BJ (cell line): ENCODE measurements around the gene SRPX. TPM values are rescaled to one million over a fixed set of nuclear protein-coding genes. Genes with fewer than 3 reads are reported as not detected.

Source experiments
- CTCF ChIA-PET: fragments of 350-600 bp; formaldehyde crosslinking; extraction: SDS; loops from one replicate; lab custom pipeline; 2021; ENCODE audit warnings: antibody characterized with exemption, inconsistent platforms; lab: Yijun Ruan, JAX
- POLR2A ChIA-PET: fragments of 300-600 bp; sonication (Branson Sonifier 250); formaldehyde crosslinking; extraction: SDS; loops from one replicate; lab custom pipeline; 2021; ENCODE audit warnings: antibody characterized with exemption; lab: Charles Lee
- DNase-seq: peaks from one replicate; pipeline ENCODE4 v3.0.0-alpha.2; 2011; ENCODE audit warnings: low read depth
- H3K27me3 ChIP-seq: 2 replicates; pipeline ENCODE4 v1.6.0; 2011; ENCODE audit warnings: low read length; ENCODE audit not compliant: control insufficient read depth, insufficient read depth
- H3K36me3 ChIP-seq: 2 replicates; pipeline ENCODE4 v1.5.1; 2011; ENCODE audit warnings: low read length; ENCODE audit not compliant: control insufficient read depth, insufficient read depth
- H3K4me3 ChIP-seq: 2 replicates; pipeline ENCODE4 v1.5.1; 2011; ENCODE audit warnings: low read depth, mild to moderate bottlenecking, control low read depth, low read length
- CTCF ChIP-seq: IDR thresholded peaks from 2 replicates; pipeline ENCODE4 v1.5.1; 2011; ENCODE audit warnings: low read depth, mild to moderate bottlenecking, control low read depth, inconsistent platforms, low read length, moderate library complexity; ENCODE audit not compliant: insufficient read depth
- polyA plus RNA-seq: library from polyadenylated mRNA; depleted of rRNA; stranded (reverse); fragments of >200 nt; gene quantifications from 2 replicates; pipeline ENCODE4 v1.2.3, GENCODE V29; 2011

Gene SRPX
- polyA plus RNA-seq, 1 experiment, result 48.2 TPM

- Histone ChIP-seq H3K36me3 (no peaks in the 10 kb centered on the region), H3K27me3 (no peaks in the 10 kb centered on the region), H3K4me3 (no peak overlapping the region)
- POLR2A ChIA-PET, result interaction anchor here (0.6 kb wide), 1 partner anchor 103 kb away, joined by 7 read pairs; no protein-coding TSS in a partner anchor
- CTCF ChIA-PET, result interaction anchor here (0.6 to 1.6 kb wide), 3 partner anchors 124 to 244 kb away, joined by 3 to 6 read pairs (median 4); partner anchors contain the start of gene RPGR
- no peak for TF ChIP-seq CTCF
- DNase-seq, result no peak
Observed at GRCh38 chrX:38170556-38170955, 50.1 kb downstream of the SRPX start.

GRCh38 chrX:38166478-38167083 lies 54.1 kb downstream of the SRPX start:
- DNase-seq, result no peak

GRCh38 chrX:38165023-38165422 lies 55.6 kb downstream of the SRPX start:
- no peak for DNase-seq
- no peak for TF ChIP-seq CTCF
- CTCF ChIA-PET, result no interaction called here
- Histone ChIP-seq H3K27me3 (no peaks in the 10 kb centered on the region), H3K4me3 (no peak overlapping the region), H3K36me3 (no peaks in the 10 kb centered on the region)
- POLR2A ChIA-PET, result no interaction called here

More at GRCh38 chrX:38166478-38167083, 54.1 kb downstream of the SRPX start:
- H3K4me3 ChIP-seq, result no peak overlapping the region
- POLR2A ChIA-PET, result no interaction called here
- CTCF ChIA-PET, result interaction anchor here (0.7 to 2.6 kb wide), 13 partner anchors 8 to 421 kb away, joined by 3 to 19 read pairs (median 4); a partner anchor contains a TSS
- H3K36me3 ChIP-seq, result no peaks in the 10 kb centered on the region
- TF ChIP-seq CTCF, result peak; percentile 33
- H3K27me3 ChIP-seq, result no peaks in the 10 kb centered on the region

GRCh38 chrX:38163193-38163592 lies 57.5 kb downstream of the SRPX start:
- no peak for TF ChIP-seq CTCF
- H3K36me3 ChIP-seq, result no peaks in the 10 kb centered on the region
- no peak for DNase-seq
- no peak overlapping the region for H3K4me3 ChIP-seq
- no peaks in the 10 kb centered on the region for H3K27me3 ChIP-seq
- ChIA-PET POLR2A (no interaction called here), CTCF (interaction anchor here (0.8 to 1.2 kb wide), 2 partner anchors 12 to 418 kb away, joined by 3 read pairs; no protein-coding TSS in a partner anchor)

GRCh38 chrX:38156838-38157237 lies 63.8 kb downstream of the SRPX start:
- no peak for DNase-seq
- H3K36me3 ChIP-seq, result no peaks in the 10 kb centered on the region
- no peaks in the 10 kb centered on the region for H3K27me3 ChIP-seq
- ChIA-PET POLR2A (no interaction called here), CTCF (interaction anchor here (1.4 kb wide), 1 partner anchor 11 kb away, joined by 3 read pairs; no protein-coding TSS in a partner anchor)
- H3K4me3 ChIP-seq, result no peak overlapping the region
- no peak for TF ChIP-seq CTCF
